HepG2 (cell line): ENCODE measurements around the gene SPOCD1. TPM values are rescaled to one million over a fixed set of nuclear protein-coding genes. Genes with fewer than 3 reads are reported as not detected.

Source experiments
- ATAC-seq: fragments of 200-7000 bp; cut with Tn5 transposase; 3 replicates; pipeline ENCODE4 v1.9.1; 2020; ENCODE audit warnings: mild to moderate bottlenecking, moderate library complexity
- BruUV-seq: library from RNA; stranded (reverse); fragments of 400-500 nt; replicated peaks from 2 replicates; lab custom pipeline; 2021; lab: Mats Ljungman, UMichigan
- CTCF ChIA-PET: fragments of 300-600 bp; formaldehyde crosslinking; extraction: SDS; loops from one replicate; lab custom pipeline; 2021; ENCODE audit warnings: low total read pairs, inconsistent platforms, low intra/inter-chr PET ratio; lab: Yijun Ruan, JAX
- POLR2A ChIA-PET: fragments of 350-600 bp; sonication (Branson Sonifier 250); formaldehyde crosslinking; loops from one replicate; lab custom pipeline; 2020; ENCODE audit warnings: antibody characterized with exemption, inconsistent platforms; lab: Yijun Ruan, JAX
- DNase-seq: peaks from one replicate; pipeline ENCODE4 v3.0.0-alpha.2; 2015; ENCODE audit warnings: low spot score
- FAIRE-seq: peaks from 3 replicates; lab custom pipeline; 2011; peaks lifted over from hg19 to GRCh38; lab: Jason Lieb, UNC
- H2AFZ ChIP-seq: one replicate; pipeline ENCODE4 v1.6.1; 2011; ENCODE audit warnings: low read length, inconsistent platforms
- H3K27ac ChIP-seq: fragments of 300-600 bp; 3 replicates; pipeline ENCODE4 v1.8.0; 2011; ENCODE audit warnings: mixed run types, mild to moderate bottlenecking, mixed read lengths, low read length, inconsistent platforms; ENCODE audit not compliant: insufficient read depth; ENCODE audit errors: extremely low read length
- H3K27me3 ChIP-seq, 2 experiments: fragments of 200-600 bp in 1 of 2; 2 replicates in 1 of 2; 3 replicates in 1 of 2; pipeline versions ENCODE4 v1.6.0 to v1.8.0; 2011; ENCODE audit warnings: low read length in 2 of 2, mild to moderate bottlenecking in 2 of 2, moderate library complexity in 2 of 2, inconsistent platforms in 1 of 2; ENCODE audit not compliant: insufficient read depth in 2 of 2, control insufficient read depth in 1 of 2
- H3K36me3 ChIP-seq, 2 experiments: fragments of 200-600 bp in 1 of 2; replicated peaks in 1 of 2; 2 replicates in 1 of 2; 3 replicates in 1 of 2; pipeline versions ENCODE4 v1.5.1 to v1.8.0; 2011; ENCODE audit warnings: low read length in 2 of 2, inconsistent platforms in 1 of 2; ENCODE audit not compliant: insufficient read depth in 2 of 2, control insufficient read depth in 1 of 2
- H3K4me1 ChIP-seq: 2 replicates; pipeline ENCODE4 v1.5.1; 2012; ENCODE audit warnings: low read length, inconsistent platforms; ENCODE audit not compliant: insufficient read depth
- H3K4me2 ChIP-seq: 2 replicates; pipeline ENCODE4 v1.6.0; 2011; ENCODE audit warnings: low read depth, low read length, inconsistent platforms
- H3K4me3 ChIP-seq, 3 experiments: fragments of 200-600 bp in 1 of 3; sonication (generic), shearing (Covaris generic) in 1 of 3; replicated peaks in 1 of 3; 2 replicates each; pipeline ENCODE4 v1.5.1; 2011 to 2016; ENCODE audit warnings: low read length in 3 of 3, inconsistent platforms in 2 of 3, low read depth in 2 of 3, mild to moderate bottlenecking in 2 of 3, control low read depth in 1 of 3, mixed read lengths in 1 of 3; ENCODE audit not compliant: insufficient read depth in 1 of 3
- H3K79me2 ChIP-seq: one replicate; pipeline ENCODE4 v1.6.1; 2011; ENCODE audit warnings: low read length, inconsistent platforms; ENCODE audit not compliant: insufficient read depth
- H3K9ac ChIP-seq: 2 replicates; pipeline ENCODE4 v1.6.0; 2011; ENCODE audit warnings: mild to moderate bottlenecking, low read depth, low read length, inconsistent platforms; ENCODE audit not compliant: insufficient read depth
- H3K9me3 ChIP-seq: 2 replicates; pipeline ENCODE4 v1.5.1; 2012; ENCODE audit warnings: mild to moderate bottlenecking, low read length
- H4K20me1 ChIP-seq: 2 replicates; pipeline ENCODE4 v1.6.0; 2011; ENCODE audit warnings: inconsistent platforms, mild to moderate bottlenecking, low read length, moderate library complexity; ENCODE audit not compliant: insufficient read depth
- ATM ChIP-seq: fragments of 450-650 bp; IDR thresholded peaks from 2 replicates; pipeline ENCODE4 v1.7.1; 2017; ENCODE audit warnings: mild to moderate bottlenecking, borderline replicate concordance
- DPF2 ChIP-seq: sonication (generic); formaldehyde crosslinking; IDR thresholded peaks from 2 replicates; pipeline ENCODE4 v1.4.0; 2020; ENCODE audit warnings: mild to moderate bottlenecking, low read depth, missing genetic modification reagents, borderline replicate concordance
- ZKSCAN5 ChIP-seq: sonication (generic); formaldehyde crosslinking; IDR thresholded peaks from 2 replicates; pipeline ENCODE4 v1.5.1; 2020; ENCODE audit warnings: mild to moderate bottlenecking, missing genetic modification reagents
- ZNF432 ChIP-seq: sonication (generic); formaldehyde crosslinking; IDR thresholded peaks from 2 replicates; pipeline ENCODE4 v1.5.0; 2020; ENCODE audit warnings: missing genetic modification reagents, mild to moderate bottlenecking, borderline replicate concordance
- ZNF446 ChIP-seq: sonication (generic); formaldehyde crosslinking; IDR thresholded peaks from 2 replicates; pipeline ENCODE4 v1.5.0; 2020; ENCODE audit warnings: mild to moderate bottlenecking, missing genetic modification reagents
- WGBS: methylation state at CpG from one replicate; pipeline ENCODE4 v1.1.6; 2017; ENCODE audit warnings: low lambda C conversion rate; 5-methylcytosine and 5-hydroxymethylcytosine counted together
- in situ Hi-C: cut with HindIII; loops from 2 replicates; pipeline ENCODE4 v1.10.0; 2017; ENCODE audit warnings: low pct_unique_long_range_greater_than_20kb; ENCODE audit not compliant: extremely low pct_ligation_motif_present
- intact Hi-C: fragments of 100-400 bp; cut with micrococcal nuclease; formaldehyde crosslinking; loops from one replicate; pipeline ENCODE4 v1.10.0; 2022; ENCODE audit not compliant: unreplicated experiment
- polyA plus RNA-seq, 8 experiments: library from polyadenylated mRNA; depleted of rRNA in 3 of 8; stranded (reverse) in 7 of 8; unstranded in 1 of 8; fragments of >200 nt; fragmentation: Illumina TruSeq in 4 of 8; extraction: Trizol in 4 of 8; gene quantifications; 2 replicates each; pipeline versions ENCODE4 v1.2.1 to v1.2.3, GENCODE V29; 2011 to 2016; ENCODE audit warnings: low read depth in 4 of 8, missing spikeins in 1 of 8, mixed read lengths in 1 of 8; ENCODE audit not compliant: insufficient read depth in 1 of 8
- total RNA-seq, 5 experiments: library from RNA; depleted of rRNA; stranded (reverse); fragments of >200 nt; fragmentation: Illumina TruSeq; extraction: Trizol; gene quantifications; 2 replicates each; pipeline ENCODE4 v1.2.3, GENCODE V29; 2016; ENCODE audit warnings: low read depth in 1 of 5
- TF ChIP-seq, protein P1 (sequence below): sonication (generic); formaldehyde crosslinking; conservative IDR thresholded peaks from 2 replicates; pipeline ENCODE4 v1.4.0; 2020; ENCODE audit warnings: missing genetic modification reagents
- TF ChIP-seq, protein P2 (sequence below): sonication (generic); formaldehyde crosslinking; IDR thresholded peaks from 2 replicates; pipeline ENCODE4 v1.4.0; 2020; ENCODE audit warnings: missing genetic modification reagents, borderline replicate concordance
- TF ChIP-seq, protein P3 (sequence below): sonication (generic); formaldehyde crosslinking; IDR thresholded peaks from 2 replicates; pipeline ENCODE4 v1.4.0; 2020; ENCODE audit warnings: missing genetic modification reagents
- TF ChIP-seq, protein P4 (sequence below), 2 experiments: IDR thresholded peaks; 2 replicates each; pipeline ENCODE4 v1.6.1; 2011 to 2012; ENCODE audit warnings: low read length in 2 of 2, borderline replicate concordance in 1 of 2, low read depth in 1 of 2, mild to moderate bottlenecking in 1 of 2, moderate library complexity in 1 of 2

The SPOCD1 gene
- total and polyA plus RNA-seq, 2 of the 13 experiments (the other 11 are each of a cell fraction or from before 2014, with no cell fraction given), result 0.24 to 0.29 TPM

DNA sequence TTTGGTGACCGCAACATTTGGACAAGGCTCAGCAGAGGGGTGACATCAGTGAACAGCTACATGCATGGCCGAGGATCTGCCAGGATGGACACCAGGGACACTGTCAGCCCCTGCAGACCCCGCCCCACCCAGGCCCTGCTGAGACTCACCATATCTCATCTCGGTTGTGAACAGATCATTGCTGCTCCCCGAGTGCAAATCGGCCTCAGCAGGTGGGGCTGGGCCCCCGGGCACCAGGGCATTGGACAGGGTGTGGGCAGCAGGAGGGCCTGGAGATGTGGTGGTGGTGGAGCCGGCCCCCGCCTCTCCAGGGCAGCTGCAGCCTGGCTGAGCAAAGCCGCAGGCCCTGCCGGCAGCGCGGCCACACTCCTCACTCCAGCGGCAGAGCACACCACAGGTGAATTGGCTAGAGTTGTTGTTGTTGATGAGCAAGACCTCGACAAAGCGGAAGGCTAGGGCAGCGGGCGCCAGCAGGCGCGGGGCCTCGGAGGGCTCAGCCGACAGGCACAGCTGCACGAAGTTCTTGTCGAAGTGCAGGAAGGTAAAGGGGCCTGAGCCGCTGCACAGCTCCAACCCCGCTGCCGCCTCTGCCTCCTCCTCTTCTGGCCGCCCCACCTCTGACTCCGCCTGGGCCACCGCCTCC is 59.9 kb downstream of the SPOCD1 start:
- WGBS, result 61% methylated on average over 16 of the region's 30 CpGs
- Histone ChIP-seq H3K4me1 (peaks cover 9% of the 10 kb centered on the region), H3K9me3 (no peaks in the 10 kb centered on the region), H3K27me3 (peaks cover 13 to 66% of the 10 kb centered on the region in 2 experiments), H2AFZ (no peak overlapping the region), H3K27ac (no peak overlapping the region), H3K4me3 (no peak overlapping the region), H3K79me2 (no peaks in the 10 kb centered on the region), H3K36me3 (no peaks in the 10 kb centered on the region), H3K9ac (no peak overlapping the region), H4K20me1 (no peaks in the 10 kb centered on the region), H3K4me2 (no peak overlapping the region)
- DNase-seq (no peak), FAIRE-seq (no peak), ATAC-seq (no peak)
- ChIA-PET CTCF (no interaction called here), POLR2A (no interaction called here)
- intact Hi-C loops, result no loop called here
- no TSS peak for BruUV-seq
- in situ Hi-C loops, result no loop called here
- TF ChIP-seq, protein P1, sequence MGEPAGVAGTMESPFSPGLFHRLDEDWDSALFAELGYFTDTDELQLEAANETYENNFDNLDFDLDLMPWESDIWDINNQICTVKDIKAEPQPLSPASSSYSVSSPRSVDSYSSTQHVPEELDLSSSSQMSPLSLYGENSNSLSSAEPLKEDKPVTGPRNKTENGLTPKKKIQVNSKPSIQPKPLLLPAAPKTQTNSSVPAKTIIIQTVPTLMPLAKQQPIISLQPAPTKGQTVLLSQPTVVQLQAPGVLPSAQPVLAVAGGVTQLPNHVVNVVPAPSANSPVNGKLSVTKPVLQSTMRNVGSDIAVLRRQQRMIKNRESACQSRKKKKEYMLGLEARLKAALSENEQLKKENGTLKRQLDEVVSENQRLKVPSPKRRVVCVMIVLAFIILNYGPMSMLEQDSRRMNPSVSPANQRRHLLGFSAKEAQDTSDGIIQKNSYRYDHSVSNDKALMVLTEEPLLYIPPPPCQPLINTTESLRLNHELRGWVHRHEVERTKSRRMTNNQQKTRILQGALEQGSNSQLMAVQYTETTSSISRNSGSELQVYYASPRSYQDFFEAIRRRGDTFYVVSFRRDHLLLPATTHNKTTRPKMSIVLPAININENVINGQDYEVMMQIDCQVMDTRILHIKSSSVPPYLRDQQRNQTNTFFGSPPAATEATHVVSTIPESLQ (CRISPR knock-in tag), result no peak
- TF ChIP-seq DPF2 (CRISPR knock-in tag) (no peak), ZNF432 (no peak), ATM (no peak), ZNF446 (CRISPR knock-in tag) (no peak), ZKSCAN5 (no peak)
- TF ChIP-seq, protein P2, sequence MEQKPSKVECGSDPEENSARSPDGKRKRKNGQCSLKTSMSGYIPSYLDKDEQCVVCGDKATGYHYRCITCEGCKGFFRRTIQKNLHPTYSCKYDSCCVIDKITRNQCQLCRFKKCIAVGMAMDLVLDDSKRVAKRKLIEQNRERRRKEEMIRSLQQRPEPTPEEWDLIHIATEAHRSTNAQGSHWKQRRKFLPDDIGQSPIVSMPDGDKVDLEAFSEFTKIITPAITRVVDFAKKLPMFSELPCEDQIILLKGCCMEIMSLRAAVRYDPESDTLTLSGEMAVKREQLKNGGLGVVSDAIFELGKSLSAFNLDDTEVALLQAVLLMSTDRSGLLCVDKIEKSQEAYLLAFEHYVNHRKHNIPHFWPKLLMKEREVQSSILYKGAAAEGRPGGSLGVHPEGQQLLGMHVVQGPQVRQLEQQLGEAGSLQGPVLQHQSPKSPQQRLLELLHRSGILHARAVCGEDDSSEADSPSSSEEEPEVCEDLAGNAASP (CRISPR knock-in tag), result no peak
- TF ChIP-seq, protein P3, sequence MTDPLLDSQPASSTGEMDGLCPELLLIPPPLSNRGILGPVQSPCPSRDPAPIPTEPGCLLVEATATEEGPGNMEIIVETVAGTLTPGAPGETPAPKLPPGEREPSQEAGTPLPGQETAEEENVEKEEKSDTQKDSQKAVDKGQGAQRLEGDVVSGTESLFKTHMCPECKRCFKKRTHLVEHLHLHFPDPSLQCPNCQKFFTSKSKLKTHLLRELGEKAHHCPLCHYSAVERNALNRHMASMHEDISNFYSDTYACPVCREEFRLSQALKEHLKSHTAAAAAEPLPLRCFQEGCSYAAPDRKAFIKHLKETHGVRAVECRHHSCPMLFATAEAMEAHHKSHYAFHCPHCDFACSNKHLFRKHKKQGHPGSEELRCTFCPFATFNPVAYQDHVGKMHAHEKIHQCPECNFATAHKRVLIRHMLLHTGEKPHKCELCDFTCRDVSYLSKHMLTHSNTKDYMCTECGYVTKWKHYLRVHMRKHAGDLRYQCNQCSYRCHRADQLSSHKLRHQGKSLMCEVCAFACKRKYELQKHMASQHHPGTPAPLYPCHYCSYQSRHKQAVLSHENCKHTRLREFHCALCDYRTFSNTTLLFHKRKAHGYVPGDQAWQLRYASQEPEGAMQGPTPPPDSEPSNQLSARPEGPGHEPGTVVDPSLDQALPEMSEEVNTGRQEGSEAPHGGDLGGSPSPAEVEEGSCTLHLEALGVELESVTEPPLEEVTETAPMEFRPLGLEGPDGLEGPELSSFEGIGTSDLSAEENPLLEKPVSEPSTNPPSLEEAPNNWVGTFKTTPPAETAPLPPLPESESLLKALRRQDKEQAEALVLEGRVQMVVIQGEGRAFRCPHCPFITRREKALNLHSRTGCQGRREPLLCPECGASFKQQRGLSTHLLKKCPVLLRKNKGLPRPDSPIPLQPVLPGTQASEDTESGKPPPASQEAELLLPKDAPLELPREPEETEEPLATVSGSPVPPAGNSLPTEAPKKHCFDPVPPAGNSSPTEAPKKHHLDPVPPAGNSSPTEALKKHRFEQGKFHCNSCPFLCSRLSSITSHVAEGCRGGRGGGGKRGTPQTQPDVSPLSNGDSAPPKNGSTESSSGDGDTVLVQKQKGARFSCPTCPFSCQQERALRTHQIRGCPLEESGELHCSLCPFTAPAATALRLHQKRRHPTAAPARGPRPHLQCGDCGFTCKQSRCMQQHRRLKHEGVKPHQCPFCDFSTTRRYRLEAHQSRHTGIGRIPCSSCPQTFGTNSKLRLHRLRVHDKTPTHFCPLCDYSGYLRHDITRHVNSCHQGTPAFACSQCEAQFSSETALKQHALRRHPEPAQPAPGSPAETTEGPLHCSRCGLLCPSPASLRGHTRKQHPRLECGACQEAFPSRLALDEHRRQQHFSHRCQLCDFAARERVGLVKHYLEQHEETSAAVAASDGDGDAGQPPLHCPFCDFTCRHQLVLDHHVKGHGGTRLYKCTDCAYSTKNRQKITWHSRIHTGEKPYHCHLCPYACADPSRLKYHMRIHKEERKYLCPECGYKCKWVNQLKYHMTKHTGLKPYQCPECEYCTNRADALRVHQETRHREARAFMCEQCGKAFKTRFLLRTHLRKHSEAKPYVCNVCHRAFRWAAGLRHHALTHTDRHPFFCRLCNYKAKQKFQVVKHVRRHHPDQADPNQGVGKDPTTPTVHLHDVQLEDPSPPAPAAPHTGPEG (CRISPR knock-in tag), result no peak
- TF ChIP-seq, protein P4, sequence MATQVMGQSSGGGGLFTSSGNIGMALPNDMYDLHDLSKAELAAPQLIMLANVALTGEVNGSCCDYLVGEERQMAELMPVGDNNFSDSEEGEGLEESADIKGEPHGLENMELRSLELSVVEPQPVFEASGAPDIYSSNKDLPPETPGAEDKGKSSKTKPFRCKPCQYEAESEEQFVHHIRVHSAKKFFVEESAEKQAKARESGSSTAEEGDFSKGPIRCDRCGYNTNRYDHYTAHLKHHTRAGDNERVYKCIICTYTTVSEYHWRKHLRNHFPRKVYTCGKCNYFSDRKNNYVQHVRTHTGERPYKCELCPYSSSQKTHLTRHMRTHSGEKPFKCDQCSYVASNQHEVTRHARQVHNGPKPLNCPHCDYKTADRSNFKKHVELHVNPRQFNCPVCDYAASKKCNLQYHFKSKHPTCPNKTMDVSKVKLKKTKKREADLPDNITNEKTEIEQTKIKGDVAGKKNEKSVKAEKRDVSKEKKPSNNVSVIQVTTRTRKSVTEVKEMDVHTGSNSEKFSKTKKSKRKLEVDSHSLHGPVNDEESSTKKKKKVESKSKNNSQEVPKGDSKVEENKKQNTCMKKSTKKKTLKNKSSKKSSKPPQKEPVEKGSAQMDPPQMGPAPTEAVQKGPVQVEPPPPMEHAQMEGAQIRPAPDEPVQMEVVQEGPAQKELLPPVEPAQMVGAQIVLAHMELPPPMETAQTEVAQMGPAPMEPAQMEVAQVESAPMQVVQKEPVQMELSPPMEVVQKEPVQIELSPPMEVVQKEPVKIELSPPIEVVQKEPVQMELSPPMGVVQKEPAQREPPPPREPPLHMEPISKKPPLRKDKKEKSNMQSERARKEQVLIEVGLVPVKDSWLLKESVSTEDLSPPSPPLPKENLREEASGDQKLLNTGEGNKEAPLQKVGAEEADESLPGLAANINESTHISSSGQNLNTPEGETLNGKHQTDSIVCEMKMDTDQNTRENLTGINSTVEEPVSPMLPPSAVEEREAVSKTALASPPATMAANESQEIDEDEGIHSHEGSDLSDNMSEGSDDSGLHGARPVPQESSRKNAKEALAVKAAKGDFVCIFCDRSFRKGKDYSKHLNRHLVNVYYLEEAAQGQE (IDR thresholded peaks at IDR 0.05; ENCODE audit: borderline replicate concordance in 1 of 2, low read depth in 1 of 2, low read length in 2 of 2), result no peak
